GM12878 (cell line): ENCODE measurements around the gene PTPRD.

Experiments used
- CHD1 ChIP-seq: IDR thresholded peaks from 2 replicates; pipeline ENCODE4 v1.6.1; 2012; ENCODE audit warnings: low read depth, low read length, improper control_type of control experiment
- NRF1 ChIP-seq: conservative IDR thresholded peaks from 2 replicates; pipeline ENCODE4 v1.6.1; 2011; ENCODE audit warnings: mild to moderate bottlenecking, low read depth, low read length, improper control_type of control experiment
- SRF ChIP-seq, 2 experiments: IDR thresholded peaks; 2 replicates each; pipeline ENCODE4 v1.6.1; 2011; ENCODE audit warnings: low read depth in 2 of 2, low read length in 2 of 2, mild to moderate bottlenecking in 1 of 2, moderate library complexity in 1 of 2

DNA sequence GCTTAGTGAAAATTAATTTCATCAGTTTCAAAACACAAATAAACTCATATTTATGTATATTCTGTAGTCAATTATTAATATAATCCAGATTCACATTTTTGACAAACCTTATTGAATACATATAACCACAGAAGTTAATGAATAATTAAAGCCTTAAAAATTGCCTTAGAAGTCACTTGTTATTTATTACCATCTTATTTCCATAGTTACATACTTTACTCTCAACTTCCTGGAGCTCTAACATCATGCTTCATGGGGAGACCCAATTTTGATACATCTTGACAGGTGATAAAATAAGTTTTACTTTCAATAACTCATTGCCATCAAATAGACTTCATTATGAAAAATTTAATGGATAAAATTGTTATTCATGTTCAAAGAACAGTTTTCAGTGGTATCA lies 1038.7 kb downstream of the PTPRD start:
- TF ChIP-seq NRF1 (no peak), SRF (IDR thresholded peaks at IDR 0.05; ENCODE audit: low read depth in 2 of 2, low read length in 2 of 2) (no peak), CHD1 (no peak)
